Coronary artery (tissue), 2 donors: ENCODE results near the gene KCND3.

Experiments used
- DNase-seq: peaks from one replicate; pipeline ENCODE4 v3.0.0-alpha.2; 2017; ENCODE audit warnings: low spot score
- H3K27ac ChIP-seq, 2 donors: fragments of 200-600 bp; sonication (generic); one replicate each; pipeline ENCODE4 v1.5.1; 2016 to 2019
- H3K4me3 ChIP-seq: fragments of 200-600 bp; sonication (generic); 2 replicates; pipeline ENCODE4 v1.5.1; 2016; ENCODE audit warnings: mild to moderate bottlenecking, moderate library complexity
- TF ChIP-seq, protein P1 (sequence below): fragments of 200-600 bp; sonication (generic); IDR thresholded peaks from one replicate; pipeline ENCODE4 v1.5.1; 2019; ENCODE audit warnings: antibody characterized with exemption

KCND3 gene

DNA sequence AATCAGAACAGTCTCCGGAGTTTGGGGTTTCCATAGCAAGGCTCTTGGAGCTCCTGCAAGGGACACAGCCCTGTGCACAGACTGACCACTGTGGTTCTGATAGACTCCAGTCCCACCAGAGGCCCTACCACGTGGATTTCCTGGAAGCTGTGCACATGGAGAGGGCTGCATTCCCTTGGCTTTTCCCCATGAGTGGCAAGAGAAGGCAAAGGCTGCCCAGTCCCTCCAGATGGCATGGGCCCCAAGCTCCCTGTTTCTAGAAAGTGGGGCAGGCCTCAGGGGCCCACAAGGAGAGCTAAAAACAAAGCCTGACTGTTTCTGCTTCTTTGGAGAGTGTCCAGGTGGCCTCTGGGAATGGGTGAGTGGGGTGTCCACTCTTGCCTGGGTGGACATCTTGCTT is 146.3 kb downstream of the KCND3 start:
- DNase-seq = no peak
- TF ChIP-seq, protein P1, sequence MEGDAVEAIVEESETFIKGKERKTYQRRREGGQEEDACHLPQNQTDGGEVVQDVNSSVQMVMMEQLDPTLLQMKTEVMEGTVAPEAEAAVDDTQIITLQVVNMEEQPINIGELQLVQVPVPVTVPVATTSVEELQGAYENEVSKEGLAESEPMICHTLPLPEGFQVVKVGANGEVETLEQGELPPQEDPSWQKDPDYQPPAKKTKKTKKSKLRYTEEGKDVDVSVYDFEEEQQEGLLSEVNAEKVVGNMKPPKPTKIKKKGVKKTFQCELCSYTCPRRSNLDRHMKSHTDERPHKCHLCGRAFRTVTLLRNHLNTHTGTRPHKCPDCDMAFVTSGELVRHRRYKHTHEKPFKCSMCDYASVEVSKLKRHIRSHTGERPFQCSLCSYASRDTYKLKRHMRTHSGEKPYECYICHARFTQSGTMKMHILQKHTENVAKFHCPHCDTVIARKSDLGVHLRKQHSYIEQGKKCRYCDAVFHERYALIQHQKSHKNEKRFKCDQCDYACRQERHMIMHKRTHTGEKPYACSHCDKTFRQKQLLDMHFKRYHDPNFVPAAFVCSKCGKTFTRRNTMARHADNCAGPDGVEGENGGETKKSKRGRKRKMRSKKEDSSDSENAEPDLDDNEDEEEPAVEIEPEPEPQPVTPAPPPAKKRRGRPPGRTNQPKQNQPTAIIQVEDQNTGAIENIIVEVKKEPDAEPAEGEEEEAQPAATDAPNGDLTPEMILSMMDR = no peak
- Histone ChIP-seq H3K4me3 (no peak overlapping the region), H3K27ac (no peak overlapping the region)

DNA sequence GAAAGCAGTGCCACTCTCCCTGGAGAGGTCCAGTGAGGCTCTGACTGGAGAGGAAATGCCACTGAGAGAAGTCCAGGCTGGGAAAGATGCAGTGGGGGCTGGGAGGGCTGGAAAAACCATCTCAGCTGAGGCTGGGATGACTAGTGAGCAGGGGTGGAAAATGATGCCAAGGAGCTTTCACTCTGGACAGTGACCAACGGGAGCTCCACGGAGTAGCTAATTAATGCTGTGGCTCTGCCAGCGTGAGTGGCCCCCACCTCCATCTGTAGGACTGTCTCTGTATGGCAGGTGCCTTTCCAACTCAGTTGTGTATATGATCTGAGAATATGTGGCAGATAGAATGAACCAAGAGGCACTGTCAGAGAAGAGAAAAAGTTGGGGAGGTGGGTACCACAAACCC is 147.1 kb downstream of the KCND3 start:
- TF ChIP-seq, protein P1 = no peak
- no peak for DNase-seq
- no peak overlapping the region for H3K4me3 ChIP-seq
- H3K27ac ChIP-seq = no peak overlapping the region

DNA sequence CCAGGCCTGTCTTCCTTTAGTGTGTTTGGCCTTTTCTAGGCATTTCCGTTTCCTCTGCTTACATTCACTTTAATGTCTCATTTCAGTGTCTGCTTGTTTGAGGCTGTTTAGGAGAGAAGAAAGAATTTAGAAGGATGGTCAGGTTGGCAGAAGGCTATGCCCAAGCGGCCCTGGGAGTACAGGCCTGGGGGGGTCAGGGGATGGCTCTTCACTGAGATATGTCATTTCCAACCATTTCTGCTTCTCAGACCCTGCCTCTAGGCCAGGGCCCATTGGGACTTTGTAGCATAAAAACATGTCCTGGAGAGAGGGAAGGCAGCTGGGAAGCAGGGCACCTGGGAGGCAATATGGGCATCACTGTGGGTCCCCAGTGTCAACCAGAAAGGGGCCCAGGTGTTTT is 147.7 kb downstream of the KCND3 start:
- TF ChIP-seq, protein P1 = no peak
- DNase-seq = no peak
- H3K4me3 ChIP-seq = no peak overlapping the region
- no peak overlapping the region for H3K27ac ChIP-seq

DNA sequence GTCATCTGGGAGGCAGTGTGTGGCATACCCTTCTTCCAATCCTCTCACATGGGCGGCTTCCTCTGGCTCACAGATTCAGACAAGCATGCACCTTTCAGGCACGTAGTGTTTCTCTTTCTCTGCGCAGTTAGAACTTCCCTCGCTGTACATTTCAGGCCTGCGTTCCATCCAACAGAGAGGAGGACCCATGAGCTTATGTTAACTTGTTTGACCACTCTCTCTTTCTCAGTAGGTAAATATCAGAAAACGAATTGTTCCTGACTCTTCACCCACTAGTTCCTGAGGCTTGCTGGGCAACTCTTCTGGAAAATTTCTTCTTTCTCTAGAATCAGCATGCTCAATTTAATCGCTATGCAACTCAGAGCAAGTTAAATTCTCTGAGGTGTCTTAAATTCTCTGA is 148.3 kb downstream of the KCND3 start:
- no peak overlapping the region for H3K4me3 ChIP-seq
- no peak overlapping the region for H3K27ac ChIP-seq
- TF ChIP-seq, protein P1 = no peak
- DNase-seq = no peak

DNA sequence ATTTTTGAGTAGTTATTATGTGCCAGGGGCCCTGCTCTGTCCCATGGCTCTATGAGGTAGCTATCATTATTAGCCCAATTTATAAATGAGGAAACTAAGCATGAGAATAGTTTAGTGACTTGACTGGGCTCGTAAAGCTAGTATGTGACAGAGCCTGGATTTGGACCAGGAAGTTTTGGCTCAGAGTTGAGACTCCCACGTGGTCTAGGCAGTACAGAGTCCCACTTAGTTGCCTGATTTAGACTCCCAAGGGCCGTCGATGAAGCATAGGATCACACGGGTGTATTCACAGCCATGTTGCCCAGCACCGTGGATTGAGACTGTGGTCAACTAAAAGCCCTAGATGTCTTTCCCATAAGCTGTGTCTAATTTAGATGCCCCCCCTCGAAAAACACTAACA is 152.1 kb downstream of the KCND3 start:
- no peak for DNase-seq
- Histone ChIP-seq H3K27ac (no peak overlapping the region), H3K4me3 (no peak overlapping the region)
- TF ChIP-seq, protein P1 = no peak

DNA sequence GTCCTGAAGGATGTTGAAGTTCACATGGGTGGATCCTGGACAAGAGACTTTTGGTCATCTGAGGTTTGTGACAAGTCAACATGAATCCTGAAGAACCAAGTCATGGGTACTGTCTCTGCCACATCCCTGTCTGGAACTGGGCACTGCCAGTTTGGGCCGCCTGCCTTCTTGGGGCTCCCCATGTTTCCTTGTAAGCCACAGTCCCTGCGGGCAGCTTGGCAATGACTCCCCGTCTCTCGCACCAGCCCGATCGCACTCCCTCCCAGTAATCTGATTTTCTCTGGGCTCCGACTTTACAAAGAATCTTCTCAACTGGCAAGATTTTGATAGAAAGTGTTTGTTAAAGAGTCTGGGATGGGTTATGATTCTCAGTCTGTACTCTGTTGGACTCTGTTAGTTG is 153.4 kb downstream of the KCND3 start:
- TF ChIP-seq, protein P1 = no peak
- Histone ChIP-seq H3K27ac (no peak overlapping the region), H3K4me3 (no peak overlapping the region)
- no peak for DNase-seq

DNA sequence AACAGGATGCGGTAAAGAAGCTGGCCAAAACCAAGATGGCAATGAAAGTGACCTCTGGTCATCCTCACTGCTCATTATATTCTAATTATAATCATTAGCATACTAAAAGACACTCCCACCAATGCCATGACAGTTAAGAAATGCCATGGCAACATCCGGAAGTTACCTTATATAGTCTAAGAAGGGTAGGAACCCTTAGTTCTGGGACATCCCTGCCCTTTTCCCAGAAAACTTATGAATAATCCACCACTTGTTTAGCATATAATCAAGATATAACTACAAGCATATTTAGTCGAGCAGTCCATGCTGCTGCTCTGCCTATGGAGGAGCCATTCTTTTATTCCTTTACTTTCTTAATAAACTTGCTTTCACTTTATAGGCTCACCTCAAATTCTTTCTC is 154.0 kb downstream of the KCND3 start:
- DNase-seq = no peak
- TF ChIP-seq, protein P1 = no peak
- no peak overlapping the region for H3K27ac ChIP-seq
- H3K4me3 ChIP-seq = no peak overlapping the region
